Activated T-cell treated with anti-CD3 and anti-CD28 coated beads, Interleukin-2, amount 50 U/mL, for 72 hours (primary cell): ENCODE results near the gene SRGAP3. TPM values are rescaled to one million over a fixed set of nuclear protein-coding genes. Genes with fewer than 3 reads are reported as not detected.

Experiments used
- ATAC-seq, 2 donors: fragments of 150-1000 bp; cut with Tn5 transposase; replicated peaks in 1 of 2; 2 replicates each; pipeline ENCODE4 v1.10.0; 2021; ENCODE audit warnings: moderate library complexity in 2 of 2, mild to moderate bottlenecking in 1 of 2
- DNase-seq, 2 donors: peaks; one replicate each; pipeline ENCODE4 v3.0.0; 2021 to 2022; ENCODE audit warnings: mixed read lengths in 1 of 2
- H3K27ac Mint-ChIP-seq: one replicate; pipeline ENCODE4 v1.8.0; 2022; ENCODE audit warnings: mild to moderate bottlenecking, moderate library complexity, mixed read lengths
- H3K27me3 Mint-ChIP-seq: one replicate; pipeline ENCODE4 v1.8.0; 2022; ENCODE audit warnings: low read depth, mixed read lengths
- H3K36me3 Mint-ChIP-seq, 2 donors: one replicate each; pipeline ENCODE4 v1.8.0; 2022; ENCODE audit warnings: mixed read lengths in 2 of 2, mild to moderate bottlenecking in 1 of 2; ENCODE audit not compliant: insufficient read depth in 2 of 2
- H3K4me1 Mint-ChIP-seq: one replicate; pipeline ENCODE4 v1.8.0; 2022; ENCODE audit warnings: low read depth, mixed read lengths
- H3K4me3 Mint-ChIP-seq, 2 donors: one replicate each; pipeline ENCODE4 v1.8.0; 2022; ENCODE audit warnings: mild to moderate bottlenecking in 2 of 2, mixed read lengths in 2 of 2, moderate library complexity in 2 of 2
- H3K9me3 Mint-ChIP-seq, 2 donors: one replicate each; pipeline ENCODE4 v1.8.0; 2022; ENCODE audit warnings: mixed read lengths in 2 of 2
- total RNA-seq, 2 donors: library from RNA; stranded (reverse); gene quantifications; one replicate each; pipeline ENCODE4 v1.2.3, GENCODE V29; 2022

Gene SRGAP3
- total RNA-seq, 2 donors from 2014 or later: 2.8 to 3.0 TPM

DNA sequence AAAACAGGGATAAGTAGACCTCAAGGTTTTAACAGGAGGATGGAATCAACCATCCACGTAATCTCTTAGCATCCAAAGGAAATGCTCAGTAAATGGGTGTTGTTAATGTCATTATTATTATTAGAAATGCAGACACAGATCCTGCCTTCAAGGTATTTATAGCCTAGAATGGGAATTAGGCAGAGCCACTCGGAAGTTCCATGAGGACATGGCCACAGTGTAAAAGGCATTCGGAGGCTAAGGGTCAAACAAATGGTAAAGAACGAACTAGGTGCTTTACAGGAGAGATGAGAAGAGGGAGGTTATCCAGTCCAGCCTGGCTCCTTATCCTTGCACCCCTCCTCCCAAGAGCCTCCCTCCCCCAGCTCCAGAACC is 65.0 kb downstream of the SRGAP3 start:
- Mint-ChIP-seq H3K27ac (no peak overlapping the region), H3K4me3 (no peak overlapping the region), H3K4me1 (peaks cover 14% of the 10 kb centered on the region)

DNA sequence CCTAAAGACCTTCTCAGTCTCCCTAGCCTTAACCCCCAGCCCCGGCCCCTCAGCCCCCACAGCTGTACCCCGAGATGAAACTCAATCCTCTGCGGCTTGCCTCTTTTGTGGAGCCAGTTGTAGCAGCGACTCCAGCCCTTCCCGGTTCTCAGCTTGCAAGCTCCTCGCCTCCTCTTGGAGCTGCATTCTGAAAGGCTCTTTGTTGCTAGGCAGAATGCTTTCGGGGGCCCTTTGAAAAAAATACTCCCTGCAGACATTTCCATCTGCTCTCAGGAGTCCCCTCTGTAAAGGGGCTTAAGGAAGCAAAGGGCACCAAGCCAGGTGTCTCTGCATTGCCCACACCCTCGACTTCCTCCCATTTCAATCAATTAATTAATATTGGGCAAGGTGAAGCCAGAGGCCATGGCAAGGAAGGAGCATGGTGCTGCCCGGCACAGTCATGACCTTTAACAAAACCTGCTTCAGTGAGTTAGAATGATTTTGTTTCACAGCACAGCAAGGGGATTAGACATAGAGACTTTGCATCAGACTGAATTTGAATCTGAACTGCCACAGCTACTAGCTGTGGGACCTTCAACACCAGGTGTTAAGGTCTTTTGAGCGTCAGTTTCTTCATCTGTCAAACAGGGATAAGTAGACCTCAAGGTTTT is 65.5 kb downstream of the SRGAP3 start:
- peaks cover 20% of the 10 kb centered on the region for H3K4me1 Mint-ChIP-seq
- no peaks in the 10 kb centered on the region for H3K36me3 Mint-ChIP-seq
- no peaks in the 10 kb centered on the region for H3K27me3 Mint-ChIP-seq
- no peaks in the 10 kb centered on the region for H3K9me3 Mint-ChIP-seq
- H3K4me3 Mint-ChIP-seq: no peak overlapping the region
- no peak for DNase-seq
- no peak for ATAC-seq
- H3K27ac Mint-ChIP-seq: no peak overlapping the region

More for the DNA sequence above, 65.0 kb downstream of the SRGAP3 start:
- H3K36me3 Mint-ChIP-seq: no peaks in the 10 kb centered on the region
- ATAC-seq: no peak
- H3K9me3 Mint-ChIP-seq: no peaks in the 10 kb centered on the region
- H3K27me3 Mint-ChIP-seq: no peaks in the 10 kb centered on the region
- no peak for DNase-seq

DNA sequence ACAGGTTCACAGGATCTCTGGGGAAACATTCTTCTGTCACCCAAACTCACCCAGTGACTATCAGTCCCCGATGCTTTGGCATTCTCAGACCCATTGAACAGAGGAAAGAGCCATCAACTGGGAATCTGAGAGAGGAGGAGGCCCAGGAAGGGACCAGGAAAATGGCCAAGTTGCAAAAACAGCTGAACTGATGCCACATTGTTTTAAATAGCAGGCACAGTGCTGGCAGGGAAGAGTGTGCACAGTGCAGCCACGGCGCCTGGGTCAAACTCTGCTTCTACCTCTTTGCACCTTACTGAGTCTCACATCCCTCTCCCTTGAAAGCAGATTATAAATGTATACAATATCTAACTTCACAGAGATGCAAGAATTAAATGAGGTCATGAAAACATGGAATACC is 66.4 kb downstream of the SRGAP3 start:
- ATAC-seq (no peak), DNase-seq (no peak)
- H3K4me1 Mint-ChIP-seq: peaks cover 26% of the 10 kb centered on the region
- H3K27ac Mint-ChIP-seq: no peak overlapping the region
- H3K36me3 Mint-ChIP-seq: no peaks in the 10 kb centered on the region
- H3K27me3 Mint-ChIP-seq: no peaks in the 10 kb centered on the region
- no peaks in the 10 kb centered on the region for H3K9me3 Mint-ChIP-seq
- no peak overlapping the region for H3K4me3 Mint-ChIP-seq

GRCh38 chr3:9180764-9181117 is 68.7 kb downstream of the SRGAP3 start:
- DNase-seq (no peak), ATAC-seq (peak; percentile 37 to 38)
- Mint-ChIP-seq H3K9me3 (no peaks in the 10 kb centered on the region), H3K27me3 (no peaks in the 10 kb centered on the region), H3K27ac (no peak overlapping the region), H3K4me3 (peak overlapping the region; percentile 42 to 73), H3K36me3 (no peaks in the 10 kb centered on the region), H3K4me1 (peaks cover 26% of the 10 kb centered on the region)

- no peaks in the 10 kb centered on the region for H3K27me3 Mint-ChIP-seq
- peak; percentile 62 to 71 for ATAC-seq
- DNase-seq: peak; percentile 3 to 5
- H3K4me1 Mint-ChIP-seq: peaks cover 26% of the 10 kb centered on the region
- H3K27ac Mint-ChIP-seq: peak overlapping the region; percentile 7
- no peaks in the 10 kb centered on the region for H3K36me3 Mint-ChIP-seq
- no peaks in the 10 kb centered on the region for H3K9me3 Mint-ChIP-seq
- H3K4me3 Mint-ChIP-seq: peak overlapping the region; percentile 42 to 73
Measured at GRCh38 chr3:9179826-9180763, 69.4 kb downstream of the SRGAP3 start.

GRCh38 chr3:9178697-9179096 is 70.7 kb downstream of the SRGAP3 start:
- no peaks in the 10 kb centered on the region for H3K36me3 Mint-ChIP-seq
- no peak for ATAC-seq
- DNase-seq: no peak
- no peak overlapping the region for H3K27ac Mint-ChIP-seq
- peaks cover 26% of the 10 kb centered on the region for H3K4me1 Mint-ChIP-seq
- H3K9me3 Mint-ChIP-seq: no peaks in the 10 kb centered on the region
- no peaks in the 10 kb centered on the region for H3K27me3 Mint-ChIP-seq
- H3K4me3 Mint-ChIP-seq: no peak overlapping the region

DNA sequence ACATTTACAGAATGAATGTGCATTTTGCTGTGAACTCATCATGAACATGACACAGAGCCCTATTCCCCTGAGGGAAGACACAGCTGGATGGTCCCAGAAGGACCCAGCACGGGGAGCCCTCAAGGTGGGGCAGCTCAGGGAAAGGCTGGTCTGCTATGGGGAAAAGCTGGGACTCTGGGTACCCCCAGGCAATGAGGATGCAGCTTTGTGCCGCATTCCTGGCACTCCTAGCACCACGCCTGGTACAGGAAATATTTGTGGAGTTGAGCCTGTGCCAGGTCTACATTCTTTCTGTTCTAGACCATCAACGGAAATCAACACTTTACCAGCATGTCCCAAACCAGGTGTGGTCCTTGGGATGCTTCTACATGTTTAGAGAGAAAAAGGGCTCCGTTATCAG is 74.0 kb downstream of the SRGAP3 start:
- Mint-ChIP-seq H3K27ac (no peak overlapping the region), H3K4me3 (no peak overlapping the region), H3K36me3 (no peaks in the 10 kb centered on the region), H3K9me3 (no peaks in the 10 kb centered on the region), H3K27me3 (no peaks in the 10 kb centered on the region), H3K4me1 (peaks cover 21% of the 10 kb centered on the region)
- ATAC-seq: no peak
- DNase-seq: no peak

DNA sequence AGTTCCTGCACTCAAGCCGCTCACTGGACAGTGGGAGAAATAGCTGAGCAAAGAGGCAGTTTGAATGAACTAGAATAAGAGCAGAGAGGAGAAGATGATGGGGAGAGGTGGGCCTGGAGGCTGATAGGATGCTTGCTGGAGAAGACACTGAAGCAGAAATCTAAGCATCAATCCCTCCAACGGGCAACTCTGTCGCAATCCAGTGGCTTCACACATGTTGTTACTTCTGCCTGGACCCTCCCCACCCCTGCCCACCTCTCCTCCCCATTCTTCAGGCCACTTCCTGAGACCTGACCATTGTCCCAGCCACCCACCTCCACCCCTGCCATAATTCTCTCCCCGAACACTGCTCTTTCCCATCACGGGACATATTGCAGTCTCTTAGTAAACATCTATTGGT is 76.0 kb downstream of the SRGAP3 start:
- ATAC-seq: no peak
- no peak overlapping the region for H3K4me3 Mint-ChIP-seq
- no peak for DNase-seq
- no peak overlapping the region for H3K27ac Mint-ChIP-seq
- H3K9me3 Mint-ChIP-seq: no peaks in the 10 kb centered on the region
- no peaks in the 10 kb centered on the region for H3K36me3 Mint-ChIP-seq
- peaks cover 1% of the 10 kb centered on the region for H3K4me1 Mint-ChIP-seq
- no peaks in the 10 kb centered on the region for H3K27me3 Mint-ChIP-seq

- no peaks in the 10 kb centered on the region for H3K9me3 Mint-ChIP-seq
- H3K4me1 Mint-ChIP-seq: no peaks in the 10 kb centered on the region
- ATAC-seq (no peak), DNase-seq (no peak)
- no peaks in the 10 kb centered on the region for H3K27me3 Mint-ChIP-seq
- no peak overlapping the region for H3K4me3 Mint-ChIP-seq
- H3K27ac Mint-ChIP-seq: no peak overlapping the region
- H3K36me3 Mint-ChIP-seq: no peaks in the 10 kb centered on the region
Measured at GRCh38 chr3:9172851-9173321, 76.6 kb downstream of the SRGAP3 start.

DNA sequence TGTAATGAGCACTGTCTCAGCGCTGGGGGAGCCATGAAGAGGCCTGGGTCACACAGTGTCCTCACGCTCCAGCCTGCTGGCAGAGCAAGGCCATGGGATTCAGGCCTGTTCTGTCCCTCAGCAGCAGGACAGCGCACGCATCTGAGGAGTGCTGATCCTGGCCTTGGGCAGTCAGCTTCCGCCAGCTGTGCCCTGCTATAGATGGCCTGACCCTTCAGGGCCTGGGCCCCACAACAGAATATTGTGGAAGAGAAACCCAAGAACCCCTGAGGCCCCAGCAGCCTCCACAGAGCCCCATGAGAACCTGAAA is 78.6 kb downstream of the SRGAP3 start:
- Mint-ChIP-seq H3K4me3 (peak overlapping the region in 1 of 2 donors; percentile 44), H3K9me3 (no peaks in the 10 kb centered on the region), H3K27me3 (no peaks in the 10 kb centered on the region), H3K4me1 (no peaks in the 10 kb centered on the region), H3K36me3 (no peaks in the 10 kb centered on the region), H3K27ac (no peak overlapping the region)
- ATAC-seq: no peak
- no peak for DNase-seq

GRCh38 chr3:9169956-9170850 is 79.2 kb downstream of the SRGAP3 start:
- DNase-seq (peak; percentile 15 to 33), ATAC-seq (peak; percentile 42 to 54)
- no peaks in the 10 kb centered on the region for H3K4me1 Mint-ChIP-seq
- no peak overlapping the region for H3K27ac Mint-ChIP-seq
- H3K9me3 Mint-ChIP-seq: no peaks in the 10 kb centered on the region
- H3K4me3 Mint-ChIP-seq: peak overlapping the region; percentile 44
- H3K27me3 Mint-ChIP-seq: no peaks in the 10 kb centered on the region
- H3K36me3 Mint-ChIP-seq: no peaks in the 10 kb centered on the region

DNA sequence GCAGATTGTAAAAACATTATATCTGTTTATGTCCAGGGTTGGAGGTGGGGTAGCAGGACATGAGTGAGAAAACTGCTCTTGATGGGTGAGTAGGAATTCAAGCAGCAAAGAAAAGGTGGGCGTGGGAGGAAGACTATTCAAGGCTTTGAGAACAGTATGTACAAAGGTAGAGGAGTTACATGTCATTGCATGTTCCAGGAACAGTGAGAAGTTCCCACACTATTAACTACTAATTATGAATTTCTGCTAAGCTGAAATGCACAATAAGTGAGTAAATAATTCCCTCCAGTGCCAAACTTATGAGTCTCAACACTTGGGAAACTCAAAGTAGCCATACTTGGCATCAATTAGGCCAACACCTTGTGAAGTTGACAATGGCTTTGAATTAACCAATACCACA is 80.1 kb downstream of the SRGAP3 start:
- Mint-ChIP-seq H3K27ac (no peak overlapping the region), H3K4me1 (no peaks in the 10 kb centered on the region), H3K4me3 (peak overlapping the region; percentile 7 to 11), H3K36me3 (no peaks in the 10 kb centered on the region), H3K27me3 (no peaks in the 10 kb centered on the region), H3K9me3 (no peaks in the 10 kb centered on the region)
- DNase-seq (no peak), ATAC-seq (no peak)

DNA sequence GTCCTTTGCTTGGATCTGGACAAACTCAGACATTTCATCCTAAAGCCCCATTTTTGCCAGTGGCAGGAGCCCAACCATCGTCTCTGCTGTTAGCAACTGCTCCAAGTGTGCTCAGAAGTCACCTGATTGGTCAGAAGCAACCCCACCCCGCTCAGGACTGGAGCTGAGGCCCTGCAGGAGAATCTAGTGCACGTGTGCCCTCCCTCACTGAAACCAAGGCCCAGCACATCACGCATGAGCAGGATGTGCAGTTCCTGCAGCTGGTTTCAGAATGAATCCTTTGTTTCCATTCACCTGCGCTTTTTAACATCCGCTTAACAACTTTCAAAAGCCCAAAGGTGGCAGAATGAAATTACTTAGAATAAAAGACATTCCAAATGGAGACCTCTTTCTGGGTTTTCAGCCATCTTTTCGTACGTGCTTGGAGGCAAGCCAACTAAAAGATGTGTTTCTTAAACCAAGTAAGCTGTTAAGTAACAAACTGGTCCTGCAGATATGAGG is 81.2 kb downstream of the SRGAP3 start:
- ATAC-seq (peak; percentile 90 to 94), DNase-seq (peak; percentile 67 to 74)
- H3K4me1 Mint-ChIP-seq: no peaks in the 10 kb centered on the region
- H3K36me3 Mint-ChIP-seq: no peaks in the 10 kb centered on the region
- H3K4me3 Mint-ChIP-seq: peak overlapping the region in 1 of 2 donors; percentile 11
- no peaks in the 10 kb centered on the region for H3K27me3 Mint-ChIP-seq
- no peaks in the 10 kb centered on the region for H3K9me3 Mint-ChIP-seq
- H3K27ac Mint-ChIP-seq: no peak overlapping the region
